ENCODE data around the gene TBC1D17. TPM values are rescaled to one million over a fixed set of nuclear protein-coding genes. Genes with fewer than 3 reads are reported as not detected.
A peak's percentile ranks its signal among the peaks of the same experiment; 100 is the strongest.

The TBC1D17 gene
- total and polyA plus RNA-seq, 2 of the 13 experiments (the other 11 are each of a cell fraction or from before 2014, with no cell fraction given): 9.7 to 16.9 TPM

DNA sequence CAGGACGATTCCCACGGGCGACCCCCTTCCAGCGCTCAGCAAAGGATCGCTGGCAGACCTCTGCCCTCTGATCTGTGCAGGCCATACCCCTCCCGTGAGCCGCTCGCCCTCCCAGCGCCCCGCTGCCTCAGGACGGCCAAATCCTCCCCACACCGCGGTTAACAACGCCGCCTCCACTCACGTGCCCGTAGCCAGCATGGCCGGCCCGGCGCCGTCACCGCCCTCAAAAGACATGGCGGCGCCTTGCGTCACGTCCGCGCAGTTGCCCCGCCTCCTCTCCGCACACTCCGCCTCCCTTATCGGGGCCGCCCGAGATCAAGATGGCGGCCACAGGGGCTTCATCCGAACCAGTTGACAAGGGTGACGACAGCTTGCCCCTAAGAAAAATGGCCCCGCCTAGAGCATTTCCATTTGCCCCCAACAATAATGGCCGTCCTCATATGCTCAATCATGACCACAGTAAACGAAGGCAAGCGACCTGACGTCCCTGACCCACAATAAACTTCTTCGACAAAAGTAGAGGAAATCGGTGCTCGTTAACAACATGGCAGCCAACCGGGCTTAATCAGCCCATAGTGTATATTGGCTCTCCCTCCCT, 981 bp upstream of the TBC1D17 start (continued):
- TF ChIP-seq PBX2 (CRISPR knock-in tag; IDR thresholded peaks at IDR 0.05) (no peak), GATAD1 (CRISPR knock-in tag; IDR thresholded peaks at IDR 0.05) (peak; percentile 79), ZBTB42 (CRISPR knock-in tag; IDR thresholded peaks at IDR 0.05) (no peak), TBX3 (IDR thresholded peaks at IDR 0.05; ENCODE audit: borderline replicate concordance) (no peak), ZNF17 (CRISPR knock-in tag; IDR thresholded peaks at IDR 0.05) (no peak), ZKSCAN5 (CRISPR knock-in tag; IDR thresholded peaks at IDR 0.05) (0 out of 2 replicates have a peak, but pooled peaks have one; percentile 61), AHDC1 (CRISPR knock-in tag; IDR thresholded peaks at IDR 0.05; ENCODE audit: borderline replicate concordance) (no peak), ZNF703 (CRISPR knock-in tag; IDR thresholded peaks at IDR 0.05; ENCODE audit: borderline replicate concordance) (peak; percentile 27; the same call in 1 of the 2 replicates), ZNF652 (CRISPR knock-in tag; IDR thresholded peaks at IDR 0.05; ENCODE audit: borderline replicate concordance, low read depth) (no peak), SPEN (CRISPR knock-in tag; IDR thresholded peaks at IDR 0.05; ENCODE audit: low read depth) (peak; percentile 83), TAF1 (CRISPR knock-in tag; IDR thresholded peaks at IDR 0.05) (peak; percentile 66), REXO4 (CRISPR knock-in tag; IDR thresholded peaks at IDR 0.05; ENCODE audit: borderline replicate concordance) (no peak), ZNF605 (CRISPR knock-in tag; IDR thresholded peaks at IDR 0.05) (no peak; the same call in 1 of the 2 replicates), DZIP1 (CRISPR knock-in tag; IDR thresholded peaks at IDR 0.05) (no peak), CENPX (CRISPR knock-in tag; IDR thresholded peaks at IDR 0.05) (no peak), ZMYM4 (CRISPR knock-in tag; IDR thresholded peaks at IDR 0.05) (peak; percentile 43; the same call in 1 of the 2 replicates)
- TF ChIP-seq, protein P1, sequence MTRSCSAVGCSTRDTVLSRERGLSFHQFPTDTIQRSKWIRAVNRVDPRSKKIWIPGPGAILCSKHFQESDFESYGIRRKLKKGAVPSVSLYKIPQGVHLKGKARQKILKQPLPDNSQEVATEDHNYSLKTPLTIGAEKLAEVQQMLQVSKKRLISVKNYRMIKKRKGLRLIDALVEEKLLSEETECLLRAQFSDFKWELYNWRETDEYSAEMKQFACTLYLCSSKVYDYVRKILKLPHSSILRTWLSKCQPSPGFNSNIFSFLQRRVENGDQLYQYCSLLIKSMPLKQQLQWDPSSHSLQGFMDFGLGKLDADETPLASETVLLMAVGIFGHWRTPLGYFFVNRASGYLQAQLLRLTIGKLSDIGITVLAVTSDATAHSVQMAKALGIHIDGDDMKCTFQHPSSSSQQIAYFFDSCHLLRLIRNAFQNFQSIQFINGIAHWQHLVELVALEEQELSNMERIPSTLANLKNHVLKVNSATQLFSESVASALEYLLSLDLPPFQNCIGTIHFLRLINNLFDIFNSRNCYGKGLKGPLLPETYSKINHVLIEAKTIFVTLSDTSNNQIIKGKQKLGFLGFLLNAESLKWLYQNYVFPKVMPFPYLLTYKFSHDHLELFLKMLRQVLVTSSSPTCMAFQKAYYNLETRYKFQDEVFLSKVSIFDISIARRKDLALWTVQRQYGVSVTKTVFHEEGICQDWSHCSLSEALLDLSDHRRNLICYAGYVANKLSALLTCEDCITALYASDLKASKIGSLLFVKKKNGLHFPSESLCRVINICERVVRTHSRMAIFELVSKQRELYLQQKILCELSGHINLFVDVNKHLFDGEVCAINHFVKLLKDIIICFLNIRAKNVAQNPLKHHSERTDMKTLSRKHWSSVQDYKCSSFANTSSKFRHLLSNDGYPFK (CRISPR knock-in tag; IDR thresholded peaks at IDR 0.05; ENCODE audit: borderline replicate concordance): peak; percentile 100
